ENCODE results near the gene TBC1D19.

The TBC1D19 gene

GRCh38 chr4:26723216-26723615 is 139.3 kb downstream of the TBC1D19 start:
- peak overlapping the region; percentile 13; the same call in 1 of the 2 replicates for H3K4me2 ChIP-seq (ENCODE audit: low read length)
- TF ChIP-seq EZH2phosphoT487 (IDR thresholded peaks at IDR 0.05; ENCODE audit: borderline replicate concordance, low read length) (no peak), CTCF (IDR thresholded peaks at IDR 0.05; ENCODE audit: low read depth, low read length, poor library complexity, severe bottlenecking) (no peak)
- no peak overlapping the region for H3K4me3 ChIP-seq (ENCODE audit: low read length)
- H3F3A ChIP-seq (ENCODE audit: control insufficient read depth, insufficient read depth) = no peaks in the 10 kb centered on the region
- no peaks in the 10 kb centered on the region for H3K27me3 ChIP-seq (ENCODE audit: control insufficient read depth, low read length)
- H4K20me1 ChIP-seq (ENCODE audit: control insufficient read depth, insufficient read depth, low read depth, low read length) = no peaks in the 10 kb centered on the region
- H3K4me1 ChIP-seq (ENCODE audit: control insufficient read depth, low read length) = peaks cover 25% of the 10 kb centered on the region
- H3K27ac ChIP-seq (ENCODE audit: low read depth, low read length) = no peak overlapping the region
- no peaks in the 10 kb centered on the region for H3K79me2 ChIP-seq (ENCODE audit: control insufficient read depth, low read length)
- H3K9me3 ChIP-seq (ENCODE audit: control insufficient read depth, insufficient read depth, low read length) = no peaks in the 10 kb centered on the region
- H3K9me2 ChIP-seq (replicated peaks; ENCODE audit: control insufficient read depth, low read length) = no peaks in the 10 kb centered on the region
- no peaks in the 10 kb centered on the region for H3K36me3 ChIP-seq (ENCODE audit: control insufficient read depth, low read length)

- Histone ChIP-seq H3K4me1 (ENCODE audit: control insufficient read depth, low read length) (peaks cover 25% of the 10 kb centered on the region), H3K36me3 (ENCODE audit: control insufficient read depth, low read length) (no peaks in the 10 kb centered on the region), H3K9me2 (replicated peaks; ENCODE audit: control insufficient read depth, low read length) (no peaks in the 10 kb centered on the region), H3K27me3 (ENCODE audit: control insufficient read depth, low read length) (no peaks in the 10 kb centered on the region), H3K4me3 (ENCODE audit: low read length) (no peak overlapping the region), H3F3A (ENCODE audit: control insufficient read depth, insufficient read depth) (no peaks in the 10 kb centered on the region), H4K20me1 (ENCODE audit: control insufficient read depth, insufficient read depth, low read depth, low read length) (no peaks in the 10 kb centered on the region), H3K27ac (ENCODE audit: low read depth, low read length) (no peak overlapping the region), H3K4me2 (ENCODE audit: low read length) (no peak overlapping the region), H3K9me3 (ENCODE audit: control insufficient read depth, insufficient read depth, low read length) (no peaks in the 10 kb centered on the region), H3K79me2 (ENCODE audit: control insufficient read depth, low read length) (no peaks in the 10 kb centered on the region)
- TF ChIP-seq CTCF (IDR thresholded peaks at IDR 0.05; ENCODE audit: low read depth, low read length, poor library complexity, severe bottlenecking) (no peak), EZH2phosphoT487 (IDR thresholded peaks at IDR 0.05; ENCODE audit: borderline replicate concordance, low read length) (no peak)
These were observed 140.7 kb downstream of the TBC1D19 start for GRCh38 chr4:26724534-26724933.

- Histone ChIP-seq H3K4me3 (ENCODE audit: low read length) (no peak overlapping the region), H3K9me2 (replicated peaks; ENCODE audit: control insufficient read depth, low read length) (no peaks in the 10 kb centered on the region), H3K27ac (ENCODE audit: low read depth, low read length) (no peak overlapping the region), H3K4me1 (ENCODE audit: control insufficient read depth, low read length) (peaks cover 19% of the 10 kb centered on the region), H3K79me2 (ENCODE audit: control insufficient read depth, low read length) (no peaks in the 10 kb centered on the region), H3K27me3 (ENCODE audit: control insufficient read depth, low read length) (no peaks in the 10 kb centered on the region), H3K36me3 (ENCODE audit: control insufficient read depth, low read length) (no peaks in the 10 kb centered on the region), H3K9me3 (ENCODE audit: control insufficient read depth, insufficient read depth, low read length) (no peaks in the 10 kb centered on the region), H3K4me2 (ENCODE audit: low read length) (no peak overlapping the region), H4K20me1 (ENCODE audit: control insufficient read depth, insufficient read depth, low read depth, low read length) (no peaks in the 10 kb centered on the region), H3F3A (ENCODE audit: control insufficient read depth, insufficient read depth) (no peaks in the 10 kb centered on the region)
- no peak for TF ChIP-seq CTCF (IDR thresholded peaks at IDR 0.05; ENCODE audit: low read depth, low read length, poor library complexity, severe bottlenecking)
- TF ChIP-seq EZH2phosphoT487 (IDR thresholded peaks at IDR 0.05; ENCODE audit: borderline replicate concordance, low read length) = no peak
These were observed 142.9 kb downstream of the TBC1D19 start for GRCh38 chr4:26726655-26727387.

Measured in DOHH2 (cell line).